IMR-90 (cell line): Measurements from ENCODE around the gene TRIM66. TPM values are rescaled to one million over a fixed set of nuclear protein-coding genes. Genes with fewer than 3 reads are reported as not detected.

Source experiments
- ATAC-seq: fragments of 200-7000 bp; cut with Tn5 transposase; 2 replicates; pipeline ENCODE4 v1.9.1; 2020; ENCODE audit warnings: low read depth, mild to moderate bottlenecking, moderate library complexity
- BruUV-seq: library from RNA; stranded (reverse); fragments of 400-500 nt; replicated peaks from 2 replicates; lab custom pipeline; 2021; lab: Mats Ljungman, UMichigan
- CTCF ChIA-PET: fragments of 300-600 bp; formaldehyde crosslinking; extraction: SDS; loops from one replicate; lab custom pipeline; 2021; ENCODE audit warnings: antibody characterized with exemption; lab: Yijun Ruan, JAX
- POLR2A ChIA-PET: fragments of 300-600 bp; sonication (Branson Sonifier 250); formaldehyde crosslinking; loops from one replicate; lab custom pipeline; 2022; ENCODE audit warnings: antibody characterized with exemption; ENCODE audit not compliant: unreplicated experiment; lab: Charles Lee
- DNase-seq: peaks from one replicate; pipeline ENCODE4 v3.0.0; 2013
- H2AFZ ChIP-seq: replicated peaks from 2 replicates; pipeline ENCODE3; 2013; ENCODE audit warnings: low read length, mild to moderate bottlenecking; ENCODE audit not compliant: poor library complexity
- H2AK5ac ChIP-seq: 2 replicates; pipeline ENCODE4 v1.6.1; 2013; ENCODE audit warnings: low read depth, low read length, inconsistent platforms
- H2AK9ac ChIP-seq: replicated peaks from 2 replicates; pipeline ENCODE3; 2013; ENCODE audit warnings: mild to moderate bottlenecking, low read depth, low read length, moderate library complexity; ENCODE audit not compliant: poor library complexity
- H2BK120ac ChIP-seq: 2 replicates; pipeline ENCODE4 v1.6.1; 2013; ENCODE audit warnings: low read depth, low read length, inconsistent platforms
- H2BK15ac ChIP-seq: 3 replicates; pipeline ENCODE4 v1.6.1; 2013; ENCODE audit warnings: low read depth, low read length, inconsistent platforms
- H2BK20ac ChIP-seq: 2 replicates; pipeline ENCODE4 v1.6.1; 2013; ENCODE audit warnings: low read depth, mild to moderate bottlenecking, inconsistent platforms, low read length, moderate library complexity
- H2BK5ac ChIP-seq: 2 replicates; pipeline ENCODE4 v1.6.1; 2013; ENCODE audit warnings: mild to moderate bottlenecking, low read depth, low read length, inconsistent platforms; ENCODE audit not compliant: poor library complexity, severe bottlenecking
- H3K14ac ChIP-seq: replicated peaks from 2 replicates; pipeline ENCODE4 v1.6.1; 2013; ENCODE audit warnings: low read depth, low read length, inconsistent platforms
- H3K18ac ChIP-seq: 2 replicates; pipeline ENCODE4 v1.6.1; 2013; ENCODE audit warnings: low read depth, low read length, control low read depth
- H3K23ac ChIP-seq: 2 replicates; pipeline ENCODE4 v1.6.1; 2013; ENCODE audit warnings: low read depth, low read length, inconsistent platforms
- H3K27ac ChIP-seq: 2 replicates; pipeline ENCODE4 v1.5.1; 2013; ENCODE audit warnings: mild to moderate bottlenecking, control low read depth, low read length; ENCODE audit not compliant: insufficient read depth
- H3K27me3 ChIP-seq: 2 replicates; pipeline ENCODE4 v1.6.1; 2013; ENCODE audit warnings: low read length; ENCODE audit not compliant: control insufficient read depth, insufficient read depth
- H3K36me3 ChIP-seq: 2 replicates; pipeline ENCODE4 v1.6.1; 2013; ENCODE audit warnings: low read length, mixed read lengths; ENCODE audit not compliant: control insufficient read depth, insufficient read depth
- H3K4ac ChIP-seq: 2 replicates; pipeline ENCODE4 v1.6.1; 2013; ENCODE audit warnings: low read depth, low read length, inconsistent platforms
- H3K4me1 ChIP-seq: 2 replicates; pipeline ENCODE4 v1.6.1; 2013; ENCODE audit warnings: low read length, mixed read lengths; ENCODE audit not compliant: control insufficient read depth, insufficient read depth
- H3K4me2 ChIP-seq: 2 replicates; pipeline ENCODE4 v1.6.1; 2013; ENCODE audit warnings: low read depth, mild to moderate bottlenecking, control low read depth, low read length, moderate library complexity
- H3K4me3 ChIP-seq: 2 replicates; pipeline ENCODE4 v1.5.1; 2013; ENCODE audit warnings: low read depth, mild to moderate bottlenecking, control low read depth, low read length, moderate library complexity; ENCODE audit not compliant: insufficient read depth
- H3K56ac ChIP-seq: 2 replicates; pipeline ENCODE4 v1.6.1; 2013; ENCODE audit warnings: low read length, inconsistent platforms; ENCODE audit not compliant: insufficient read depth; ENCODE audit errors: extremely low read depth
- H3K79me1 ChIP-seq, 2 experiments: 2 replicates each; pipeline ENCODE4 v1.6.1; 2013; ENCODE audit warnings: low read length in 2 of 2, inconsistent platforms in 1 of 2, low read depth in 1 of 2
- H3K9ac ChIP-seq: 2 replicates; pipeline ENCODE4 v1.6.1; 2013; ENCODE audit warnings: low read depth, low read length, control low read depth
- H3K9me1 ChIP-seq: 2 replicates; pipeline ENCODE4 v1.6.1; 2013; ENCODE audit warnings: low read length, inconsistent platforms; ENCODE audit not compliant: insufficient read depth
- H3K9me3 ChIP-seq: 2 replicates; pipeline ENCODE4 v1.6.1; 2013; ENCODE audit warnings: low read length; ENCODE audit not compliant: control insufficient read depth, insufficient read depth
- H4K20me1 ChIP-seq: 2 replicates; pipeline ENCODE4 v1.6.1; 2013; ENCODE audit warnings: low read length, inconsistent platforms; ENCODE audit not compliant: insufficient read depth
- H4K5ac ChIP-seq: 2 replicates; pipeline ENCODE4 v1.6.1; 2013; ENCODE audit warnings: mild to moderate bottlenecking, low read depth, low read length, control low read depth
- H4K8ac ChIP-seq, 2 experiments: 2 replicates each; pipeline ENCODE4 v1.6.1; 2013; ENCODE audit warnings: low read depth in 2 of 2, low read length in 2 of 2, control low read depth in 1 of 2, inconsistent platforms in 1 of 2
- H4K91ac ChIP-seq: 2 replicates; pipeline ENCODE4 v1.6.1; 2013; ENCODE audit warnings: low read depth, low read length, inconsistent platforms; ENCODE audit not compliant: insufficient read depth
- BHLHE40 ChIP-seq: fragments of 150-350 bp; IDR thresholded peaks from 2 replicates; pipeline ENCODE4 v1.6.1; 2016; ENCODE audit warnings: mild to moderate bottlenecking, low read depth, low read length
- FOS ChIP-seq: fragments of 150-350 bp; IDR thresholded peaks from 2 replicates; pipeline ENCODE4 v1.6.1; 2016; ENCODE audit warnings: low read depth, low read length
- NFE2L2 ChIP-seq: fragments of 150-350 bp; IDR thresholded peaks from 2 replicates; pipeline ENCODE4 v1.6.1; 2016; ENCODE audit warnings: low read depth, mild to moderate bottlenecking, low read length
- RAD21 ChIP-seq: IDR thresholded peaks from 2 replicates; pipeline ENCODE4 v1.6.1; 2012; ENCODE audit warnings: low read length, improper control_type of control experiment
- RCOR1 ChIP-seq: IDR thresholded peaks from 2 replicates; pipeline ENCODE4 v1.6.1; 2012; ENCODE audit warnings: mild to moderate bottlenecking, low read length, improper control_type of control experiment; ENCODE audit not compliant: insufficient replicate concordance
- RFX5 ChIP-seq: IDR thresholded peaks from 2 replicates; pipeline ENCODE4 v1.8.0; 2012; ENCODE audit warnings: low read depth, mild to moderate bottlenecking, low read length, moderate library complexity
- SMC3 ChIP-seq: fragments of 150-350 bp; IDR thresholded peaks from 2 replicates; pipeline ENCODE4 v1.6.1; 2016; ENCODE audit warnings: low read depth, mild to moderate bottlenecking, antibody characterized with exemption, low read length, moderate library complexity
- WGBS, 2 experiments: methylation state at CpG; one replicate each; pipeline versions ENCODE4 v1.1.5 to v1.1.7; 2013; ENCODE audit warnings: missing lambda C conversion rate in 2 of 2; ENCODE audit not compliant: insufficient read length in 1 of 2; ENCODE audit errors: extremely low coverage in 2 of 2; 5-methylcytosine and 5-hydroxymethylcytosine counted together
- dilution Hi-C: fragments of 300-500 bp; cut with HindIII; formaldehyde crosslinking; loops from one replicate; pipeline ENCODE4 v1.14.3; 2018; ENCODE audit warnings: low sequenced_read_pairs; ENCODE audit not compliant: unreplicated experiment
- in situ Hi-C: fragments of 300-500 bp; cut with MboI; formaldehyde crosslinking; loops from 3 replicates; pipeline ENCODE4 v1.14.3; 2019; ENCODE audit warnings: low sequenced_read_pairs, inconsistent platforms, mixed read lengths
- intact Hi-C: fragments of 100-400 bp; cut with micrococcal nuclease; formaldehyde crosslinking; loops from 2 replicates; pipeline ENCODE4 v1.10.0; 2022
- polyA plus RNA-seq, 3 experiments: library from polyadenylated mRNA; depleted of rRNA; stranded (reverse); fragments of >200 nt; gene quantifications; 2 replicates each; pipeline ENCODE4 v1.2.3, GENCODE V29; 2012; ENCODE audit warnings: low replicate concordance in 1 of 3
- total RNA-seq: library from RNA; depleted of rRNA; stranded (reverse); fragments of >200 nt; gene quantifications from 2 replicates; pipeline ENCODE4 v1.2.3, GENCODE V29; 2012
- TF ChIP-seq, protein P1 (sequence below): conservative IDR thresholded peaks from 2 replicates; pipeline ENCODE4 v1.5.1; 2012; ENCODE audit warnings: mild to moderate bottlenecking, low read depth, low read length, improper control_type of control experiment
- TF ChIP-seq, protein P2 (sequence below): fragments of 150-350 bp; IDR thresholded peaks from 2 replicates; pipeline ENCODE4 v1.6.1; 2016; ENCODE audit warnings: low read depth, mild to moderate bottlenecking, low read length, moderate library complexity, borderline replicate concordance

The TRIM66 gene
- total and polyA plus RNA-seq, 2 of the 4 experiments (the other 2 are of a cell fraction): 4.4 to 5.0 TPM

DNA sequence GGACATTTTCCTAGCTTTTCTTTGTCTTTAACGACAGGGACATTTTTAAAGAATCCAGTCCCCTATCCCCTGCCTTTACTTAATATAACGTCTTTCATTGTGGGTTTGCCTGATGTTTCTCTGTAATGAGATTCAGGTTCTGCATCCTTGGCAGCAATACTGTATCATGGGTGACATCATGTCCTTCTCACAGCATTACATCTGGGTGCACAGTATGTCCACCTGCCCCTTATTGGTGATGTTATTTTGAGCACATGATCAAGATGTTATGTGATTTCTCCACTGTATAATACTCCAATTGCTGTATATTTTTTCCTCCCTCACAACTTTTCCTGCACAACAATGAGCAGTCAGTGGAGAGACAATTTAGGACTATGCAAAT is 78.8 kb downstream of the TRIM66 start (continued):
- TF ChIP-seq, protein P1, sequence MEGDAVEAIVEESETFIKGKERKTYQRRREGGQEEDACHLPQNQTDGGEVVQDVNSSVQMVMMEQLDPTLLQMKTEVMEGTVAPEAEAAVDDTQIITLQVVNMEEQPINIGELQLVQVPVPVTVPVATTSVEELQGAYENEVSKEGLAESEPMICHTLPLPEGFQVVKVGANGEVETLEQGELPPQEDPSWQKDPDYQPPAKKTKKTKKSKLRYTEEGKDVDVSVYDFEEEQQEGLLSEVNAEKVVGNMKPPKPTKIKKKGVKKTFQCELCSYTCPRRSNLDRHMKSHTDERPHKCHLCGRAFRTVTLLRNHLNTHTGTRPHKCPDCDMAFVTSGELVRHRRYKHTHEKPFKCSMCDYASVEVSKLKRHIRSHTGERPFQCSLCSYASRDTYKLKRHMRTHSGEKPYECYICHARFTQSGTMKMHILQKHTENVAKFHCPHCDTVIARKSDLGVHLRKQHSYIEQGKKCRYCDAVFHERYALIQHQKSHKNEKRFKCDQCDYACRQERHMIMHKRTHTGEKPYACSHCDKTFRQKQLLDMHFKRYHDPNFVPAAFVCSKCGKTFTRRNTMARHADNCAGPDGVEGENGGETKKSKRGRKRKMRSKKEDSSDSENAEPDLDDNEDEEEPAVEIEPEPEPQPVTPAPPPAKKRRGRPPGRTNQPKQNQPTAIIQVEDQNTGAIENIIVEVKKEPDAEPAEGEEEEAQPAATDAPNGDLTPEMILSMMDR: no peak
- TF ChIP-seq BHLHE40 (no peak), NFE2L2 (no peak)

DNA sequence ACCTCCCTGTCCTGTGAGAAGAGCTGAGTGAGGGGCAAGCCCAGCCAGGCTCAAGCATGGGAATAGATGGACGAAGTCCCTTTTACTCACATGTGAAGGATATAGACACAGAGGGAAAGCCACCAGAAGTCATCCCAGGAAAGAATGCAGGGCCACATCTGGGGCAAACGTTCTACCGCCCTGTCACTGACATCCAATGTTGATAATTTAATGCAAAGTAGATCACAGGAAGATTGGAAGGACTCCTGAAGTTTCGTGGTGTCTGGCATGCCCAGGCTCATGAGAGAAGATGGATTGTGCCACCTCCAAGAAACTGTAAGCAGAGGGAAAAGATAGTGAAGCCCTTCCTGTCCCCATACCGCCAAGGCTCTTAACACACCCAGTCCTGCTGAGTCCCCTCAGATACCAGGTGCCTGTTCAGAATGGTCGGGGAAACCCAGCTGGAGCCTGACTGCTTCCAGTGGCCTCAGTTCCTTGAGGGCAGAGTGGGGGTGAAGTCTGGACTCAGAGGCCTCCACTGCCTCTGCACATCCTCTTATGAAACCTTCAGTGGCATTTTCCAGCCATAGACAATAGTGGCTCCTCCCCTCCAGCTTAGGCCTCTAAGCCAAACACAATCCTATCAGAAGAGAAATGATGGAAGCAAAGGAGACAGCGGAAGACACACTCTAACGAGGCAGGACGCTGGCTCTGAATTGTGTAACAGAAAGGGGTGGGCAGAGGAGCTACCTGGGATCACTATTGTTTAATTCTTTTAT is 80.9 kb downstream of the TRIM66 start:
- Histone ChIP-seq H3K4me3 (no peak overlapping the region), H3K79me1 (no peaks in the 10 kb centered on the region), H2BK5ac (no peak overlapping the region), H3K27me3 (no peaks in the 10 kb centered on the region), H3K36me3 (no peaks in the 10 kb centered on the region), H3K27ac (no peak overlapping the region), H2AK9ac (no peak overlapping the region), H2AFZ (peak overlapping the region; percentile 47), H4K5ac (no peak overlapping the region), H2BK15ac (no peak overlapping the region; the same call in 2 of the 3 replicates), H2AK5ac (no peak overlapping the region), H3K18ac (peak overlapping the region; percentile 29; the same call in 1 of the 2 replicates), H3K4me2 (no peak overlapping the region), H4K20me1 (no peaks in the 10 kb centered on the region), H3K9me3 (no peaks in the 10 kb centered on the region), H4K8ac (no peak overlapping the region; a peak in 1 of 4 replicates), H3K4ac (no peak overlapping the region), H3K14ac (no peak overlapping the region), H3K9ac (no peak overlapping the region), H3K4me1 (peaks cover 9% of the 10 kb centered on the region), H4K91ac (no peak overlapping the region), H3K9me1 (peaks cover 5% of the 10 kb centered on the region; the same call in 1 of the 2 replicates), H2BK120ac (no peak overlapping the region), H3K23ac (no peak overlapping the region), H2BK20ac (no peak overlapping the region), H3K56ac (no peak overlapping the region)
- WGBS, 2 experiments: no CpG with 5 or more reads among the region's 9 CpGs
- BruUV-seq: no TSS peak
- DNase-seq: no peak
- dilution Hi-C loops: no loop called here
- CTCF ChIA-PET: no interaction called here
- TF ChIP-seq, protein P2, sequence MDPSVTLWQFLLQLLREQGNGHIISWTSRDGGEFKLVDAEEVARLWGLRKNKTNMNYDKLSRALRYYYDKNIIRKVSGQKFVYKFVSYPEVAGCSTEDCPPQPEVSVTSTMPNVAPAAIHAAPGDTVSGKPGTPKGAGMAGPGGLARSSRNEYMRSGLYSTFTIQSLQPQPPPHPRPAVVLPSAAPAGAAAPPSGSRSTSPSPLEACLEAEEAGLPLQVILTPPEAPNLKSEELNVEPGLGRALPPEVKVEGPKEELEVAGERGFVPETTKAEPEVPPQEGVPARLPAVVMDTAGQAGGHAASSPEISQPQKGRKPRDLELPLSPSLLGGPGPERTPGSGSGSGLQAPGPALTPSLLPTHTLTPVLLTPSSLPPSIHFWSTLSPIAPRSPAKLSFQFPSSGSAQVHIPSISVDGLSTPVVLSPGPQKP: no peak
- TF ChIP-seq SMC3 (no peak), RCOR1 (no peak), RAD21 (no peak), RFX5 (no peak), FOS (no peak)
- TF ChIP-seq, protein P1: no peak
- in situ Hi-C loops: no loop called here
- ATAC-seq: no peak
- intact Hi-C loops: loop anchor here (5.0 kb wide), 1 partner anchor 211 kb away; a partner anchor contains a TSS
- POLR2A ChIA-PET: no interaction called here
